GM23248 (cell line): ENCODE data around the gene BAHCC1. TPM values are rescaled to one million over a fixed set of nuclear protein-coding genes. Genes with fewer than 3 reads are reported as not detected.

ENCODE experiments used
- DNase-seq: peaks from one replicate; pipeline ENCODE4 v3.0.0-alpha.2; 2015
- H2AFZ ChIP-seq: fragments of 200-600 bp; sonication (generic); 2 replicates; pipeline ENCODE4 v1.6.1; 2016; ENCODE audit warnings: antibody characterized with exemption
- H3F3A ChIP-seq: fragments of 200-600 bp; sonication (generic); 2 replicates; pipeline ENCODE4 v1.6.1; 2016; ENCODE audit warnings: mild to moderate bottlenecking, antibody characterized with exemption, mixed run types; ENCODE audit not compliant: insufficient read depth
- H3K27ac ChIP-seq: fragments of 200-600 bp; sonication (generic); 2 replicates; pipeline ENCODE4 v1.5.1; 2016; ENCODE audit warnings: mild to moderate bottlenecking
- H3K27me3 ChIP-seq: fragments of 200-600 bp; sonication (generic); replicated peaks from 2 replicates; pipeline ENCODE4 v1.6.1; 2016; ENCODE audit warnings: mild to moderate bottlenecking; ENCODE audit not compliant: insufficient read depth
- H3K36me3 ChIP-seq: fragments of 200-600 bp; sonication (generic); 2 replicates; pipeline ENCODE4 v1.6.1; 2016; ENCODE audit warnings: low read depth, mild to moderate bottlenecking
- H3K4me1 ChIP-seq: fragments of 200-600 bp; sonication (generic); 2 replicates; pipeline ENCODE4 v1.6.1; 2016; ENCODE audit warnings: mild to moderate bottlenecking; ENCODE audit not compliant: insufficient read depth
- H3K4me2 ChIP-seq: fragments of 200-600 bp; sonication (generic); one replicate; pipeline ENCODE4 v1.6.1; 2016; ENCODE audit warnings: mild to moderate bottlenecking; ENCODE audit not compliant: unreplicated experiment
- H3K4me3 ChIP-seq: fragments of 200-600 bp; sonication (generic); 2 replicates; pipeline ENCODE4 v1.5.1; 2016; ENCODE audit warnings: mild to moderate bottlenecking
- H3K79me2 ChIP-seq: fragments of 200-600 bp; sonication (generic); 2 replicates; pipeline ENCODE4 v1.6.1; 2016; ENCODE audit warnings: mild to moderate bottlenecking; ENCODE audit not compliant: insufficient read depth
- H3K9ac ChIP-seq: fragments of 200-600 bp; sonication (generic); 2 replicates; pipeline ENCODE4 v1.6.1; 2016; ENCODE audit warnings: mild to moderate bottlenecking
- H3K9me2 ChIP-seq: fragments of 200-600 bp; sonication (generic); 2 replicates; pipeline ENCODE4 v1.6.1; 2016; ENCODE audit warnings: mixed run types, mild to moderate bottlenecking, moderate library complexity; ENCODE audit not compliant: insufficient read depth
- H3K9me3 ChIP-seq: fragments of 200-600 bp; sonication (generic); one replicate; pipeline ENCODE4 v1.6.1; 2017; ENCODE audit warnings: low read depth
- H4K20me1 ChIP-seq: fragments of 200-600 bp; sonication (generic); 2 replicates; pipeline ENCODE4 v1.6.0; 2016; ENCODE audit not compliant: insufficient read depth
- EZH2 ChIP-seq: fragments of 200-600 bp; sonication (generic); IDR thresholded peaks from 2 replicates; pipeline ENCODE4 v1.6.1; 2018; ENCODE audit warnings: antibody characterized with exemption, mild to moderate bottlenecking; ENCODE audit not compliant: insufficient read depth, poor library complexity, severe bottlenecking
- EZH2phosphoT487 ChIP-seq: fragments of 200-600 bp; sonication (generic); IDR thresholded peaks from 2 replicates; pipeline ENCODE4 v1.6.1; 2018; ENCODE audit warnings: antibody characterized with exemption, moderate library complexity, mild to moderate bottlenecking, low read depth; ENCODE audit not compliant: insufficient read depth
- WGBS, 2 experiments: methylation state at CpG; one replicate each; pipeline ENCODE4 v1.1.6; 2015 to 2017; ENCODE audit warnings: low lambda C conversion rate in 2 of 2, low coverage in 1 of 2; ENCODE audit errors: missing lambda C conversion rate in 2 of 2; 5-methylcytosine and 5-hydroxymethylcytosine counted together
- in situ Hi-C: fragments of 300-500 bp; cut with MboI; formaldehyde crosslinking; loops from 2 replicates; pipeline ENCODE4 v1.15.0; 2020
- polyA plus RNA-seq: library from polyadenylated mRNA; unstranded; fragments of >200 nt; fragmentation: Nextera tagmentation; extraction: Ambion mirVana; gene quantifications from 2 replicates; pipeline ENCODE4 v1.2.1, GENCODE V29; 2016
- total RNA-seq: library from RNA; depleted of rRNA; stranded (reverse); fragments of >200 nt; shearing (Covaris generic); gene quantifications from 2 replicates; pipeline ENCODE4 v1.2.3, GENCODE V29; 2014

Gene BAHCC1
- total and polyA plus RNA-seq, 2 experiments from 2014 or later = 1.3 to 3.0 TPM

DNA sequence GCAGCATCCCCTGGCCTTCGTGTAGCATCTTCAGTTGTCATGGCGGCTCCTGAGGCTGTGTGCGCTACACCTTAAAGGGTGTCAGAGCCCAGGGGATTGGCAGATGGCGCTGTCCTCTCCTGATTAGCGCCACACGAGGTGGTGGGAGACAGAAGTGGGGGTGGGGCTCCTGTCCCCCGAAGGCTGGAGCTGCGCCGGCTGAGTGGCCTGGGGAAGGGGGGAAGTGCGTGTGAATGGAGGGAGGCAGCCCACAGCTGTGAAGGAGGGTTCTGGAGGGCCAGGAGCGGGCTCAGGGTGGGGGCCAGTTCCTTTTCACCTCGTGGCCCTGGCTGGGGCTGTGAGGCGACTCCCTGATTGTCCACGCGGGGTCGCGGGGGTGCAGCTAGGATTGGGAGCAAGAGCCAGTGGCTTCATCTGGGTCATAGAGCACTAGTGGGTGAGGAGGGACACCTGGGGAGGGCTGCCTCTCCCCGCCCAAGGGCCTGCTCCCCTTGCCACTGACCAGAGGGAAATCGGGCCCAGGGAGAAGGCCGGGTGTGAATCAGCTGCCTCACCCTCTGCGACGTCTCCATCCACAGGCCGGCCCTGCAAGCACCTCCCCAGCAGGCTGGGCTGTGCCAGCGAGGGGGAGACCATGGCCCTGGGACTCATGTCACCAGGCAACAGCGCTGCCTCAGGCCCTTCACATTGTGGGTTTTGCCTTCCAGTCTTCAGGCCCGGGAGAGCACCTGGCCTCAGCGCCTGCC, 14.1 kb downstream of the BAHCC1 start:
- TF ChIP-seq EZH2phosphoT487 = no peak
- no peak for TF ChIP-seq EZH2
- Histone ChIP-seq H3K4me2 (no peak overlapping the region), H3K9ac (no peak overlapping the region), H3K4me1 (peaks cover 9% of the 10 kb centered on the region), H3K79me2 (peaks cover 27% of the 10 kb centered on the region), H3K27ac (no peak overlapping the region), H3K9me3 (no peaks in the 10 kb centered on the region), H2AFZ (no peak overlapping the region), H4K20me1 (no peaks in the 10 kb centered on the region), H3K9me2 (no peaks in the 10 kb centered on the region), H3K27me3 (no peaks in the 10 kb centered on the region), H3F3A (no peaks in the 10 kb centered on the region; the same call in 1 of the 2 replicates), H3K4me3 (no peak overlapping the region), H3K36me3 (no peaks in the 10 kb centered on the region)
- DNase-seq = no peak
- in situ Hi-C loops = no loop called here
- WGBS, 2 experiments = 88 to 90% methylated on average over 18 to 27 of the region's 27 CpGs

DNA sequence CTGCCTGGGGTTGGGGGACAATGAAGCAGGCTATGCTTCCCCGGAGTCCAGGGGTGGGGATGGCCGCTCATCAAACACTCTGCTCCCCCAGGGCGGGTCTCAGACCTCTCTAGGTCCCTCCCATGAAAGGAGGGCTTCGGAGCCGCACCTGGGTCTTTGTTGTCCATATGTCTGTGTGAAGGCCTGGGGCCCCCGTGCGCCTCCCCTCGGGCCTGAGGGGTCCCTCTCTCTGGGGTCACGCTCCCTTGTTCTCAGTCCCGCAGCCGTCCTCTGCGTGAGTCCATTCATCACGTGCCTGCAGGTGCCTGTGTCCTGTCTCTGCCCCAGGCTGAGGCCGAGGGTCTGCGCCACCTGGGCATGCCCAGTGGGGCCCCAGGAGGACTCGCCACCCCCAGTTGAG, 15.6 kb downstream of the BAHCC1 start:
- no peaks in the 10 kb centered on the region for H3K36me3 ChIP-seq
- H3K27ac ChIP-seq = no peak overlapping the region
- 88 to 92% methylated on average over 11 to 16 of the region's 16 CpGs for WGBS, 2 experiments
- H3K4me2 ChIP-seq = no peak overlapping the region
- no peaks in the 10 kb centered on the region for H3K9me2 ChIP-seq
- no peak for DNase-seq
- H3K4me3 ChIP-seq = no peak overlapping the region
- no peak overlapping the region for H3K9ac ChIP-seq
- H3K4me1 ChIP-seq = no peaks in the 10 kb centered on the region
- no peaks in the 10 kb centered on the region for H3F3A ChIP-seq
- peaks cover 12% of the 10 kb centered on the region for H3K79me2 ChIP-seq
- no peak for TF ChIP-seq EZH2
- no peak for TF ChIP-seq EZH2phosphoT487
- H3K9me3 ChIP-seq = no peaks in the 10 kb centered on the region
- no peaks in the 10 kb centered on the region for H3K27me3 ChIP-seq
- in situ Hi-C loops = no loop called here
- H2AFZ ChIP-seq = no peak overlapping the region
- H4K20me1 ChIP-seq = no peaks in the 10 kb centered on the region

DNA sequence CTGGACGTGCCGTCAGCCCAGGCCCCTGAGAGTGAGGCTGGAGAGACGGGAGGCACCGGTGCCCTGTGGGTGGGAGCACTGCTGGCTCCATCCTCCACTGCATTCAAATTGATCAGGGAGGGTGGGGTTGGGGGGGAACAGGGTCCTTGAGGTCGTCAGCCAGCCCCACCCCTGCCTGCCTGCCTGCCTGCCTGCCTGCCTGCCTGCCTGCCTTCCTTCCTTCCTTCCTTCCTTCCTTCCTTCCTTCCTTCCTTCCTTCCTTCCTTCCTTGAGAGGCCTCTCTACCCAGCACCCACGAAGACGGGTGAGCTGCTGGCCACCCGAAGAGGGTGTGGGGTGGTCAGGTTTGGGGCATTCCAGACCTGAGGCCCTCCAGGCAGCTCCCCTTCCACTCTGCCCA, 16.0 kb downstream of the BAHCC1 start:
- 86% methylated on average over 8 of the region's 8 CpGs; no CpG with 5 or more reads in 1 of the 2 experiments for WGBS, 2 experiments
- Histone ChIP-seq H3K4me1 (no peaks in the 10 kb centered on the region), H3K79me2 (peaks cover 8% of the 10 kb centered on the region), H3K36me3 (no peaks in the 10 kb centered on the region), H3K9me2 (no peaks in the 10 kb centered on the region), H4K20me1 (no peaks in the 10 kb centered on the region), H3F3A (no peaks in the 10 kb centered on the region), H3K9ac (no peak overlapping the region), H3K27ac (no peak overlapping the region), H3K4me3 (no peak overlapping the region), H2AFZ (no peak overlapping the region), H3K9me3 (no peaks in the 10 kb centered on the region), H3K27me3 (no peaks in the 10 kb centered on the region), H3K4me2 (no peak overlapping the region)
- TF ChIP-seq EZH2phosphoT487 (no peak), EZH2 (no peak)
- in situ Hi-C loops = no loop called here
- DNase-seq = no peak

DNA sequence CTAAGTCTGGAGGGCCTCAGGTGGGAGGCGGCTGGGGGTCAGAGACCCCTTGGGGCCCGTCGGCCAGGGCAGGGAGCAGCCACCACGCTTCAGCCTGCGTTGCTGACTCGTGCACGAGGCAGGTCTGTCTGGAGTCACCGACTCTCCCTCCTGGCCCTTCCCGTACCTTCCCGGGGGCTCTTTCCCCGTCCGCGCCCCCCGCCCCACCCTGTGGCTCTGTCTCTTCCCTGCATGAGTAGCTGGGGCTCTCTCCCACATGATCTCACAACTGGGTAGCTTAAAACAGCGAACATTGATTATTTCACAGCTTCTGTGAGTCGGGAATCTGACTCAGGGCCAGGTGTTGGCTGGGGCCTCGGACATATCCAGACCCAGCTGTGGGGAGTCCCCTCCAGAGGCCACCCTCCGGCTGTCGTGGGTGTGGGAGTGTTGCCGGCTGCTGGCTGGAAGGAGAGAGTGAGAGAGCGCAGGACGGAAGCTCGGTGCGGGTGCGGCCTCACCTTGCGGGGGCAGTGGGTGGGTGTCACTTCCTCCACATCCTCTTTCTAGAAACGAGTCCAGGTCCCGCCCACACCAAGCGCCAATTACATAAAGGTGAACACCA, 17.3 kb downstream of the BAHCC1 start:
- H3K9me2 ChIP-seq = no peaks in the 10 kb centered on the region
- no peaks in the 10 kb centered on the region for H3K27me3 ChIP-seq
- H3K4me1 ChIP-seq = peaks cover 1% of the 10 kb centered on the region; the same call in 1 of the 2 replicates
- no peaks in the 10 kb centered on the region for H3F3A ChIP-seq
- H3K27ac ChIP-seq = no peak overlapping the region
- no peak overlapping the region for H3K4me2 ChIP-seq
- H3K36me3 ChIP-seq = no peaks in the 10 kb centered on the region
- DNase-seq = no peak
- in situ Hi-C loops = no loop called here
- no peak overlapping the region for H3K9ac ChIP-seq
- 67% methylated on average over 26 to 29 of the region's 29 CpGs for WGBS, 2 experiments
- no peaks in the 10 kb centered on the region for H3K9me3 ChIP-seq
- H4K20me1 ChIP-seq = no peaks in the 10 kb centered on the region
- H3K4me3 ChIP-seq = no peak overlapping the region
- no peak for TF ChIP-seq EZH2
- TF ChIP-seq EZH2phosphoT487 = no peak
- no peaks in the 10 kb centered on the region; the same call in 1 of the 2 replicates for H3K79me2 ChIP-seq
- no peak overlapping the region for H2AFZ ChIP-seq
